PFSK-1 (cell line): ENCODE data around the gene THAP6.

Source experiments
- FOXP2 ChIP-seq: optimal IDR thresholded peaks from 2 replicates; pipeline ENCODE3; 2011; ENCODE audit warnings: borderline replicate concordance, control low read depth, inconsistent platforms; ENCODE audit not compliant: insufficient read depth; ENCODE audit errors: extremely low read length, extremely low read depth
- POLR2AphosphoS5 ChIP-seq: IDR thresholded peaks from 2 replicates; pipeline ENCODE4 v1.6.1; 2012; ENCODE audit warnings: low read depth, mild to moderate bottlenecking, control low read depth, low read length, moderate library complexity
- SIN3A ChIP-seq: IDR thresholded peaks from 2 replicates; pipeline ENCODE4 v1.6.1; 2012; ENCODE audit warnings: mild to moderate bottlenecking, low read length, moderate library complexity, borderline replicate concordance; ENCODE audit not compliant: insufficient read depth
- TAF1 ChIP-seq: IDR thresholded peaks from 2 replicates; pipeline ENCODE4 v1.6.1; 2012; ENCODE audit warnings: low read length, control low read depth, borderline replicate concordance; ENCODE audit not compliant: insufficient read depth
- TF ChIP-seq, protein P1 (sequence below), 2 experiments: IDR thresholded peaks; 2 replicates each; pipeline versions ENCODE4 v1.6.1 to v1.8.0; 2011 to 2012; ENCODE audit warnings: low read depth in 2 of 2, low read length in 2 of 2, control low read depth in 1 of 2, inconsistent platforms in 1 of 2, mild to moderate bottlenecking in 1 of 2, moderate library complexity in 1 of 2; ENCODE audit not compliant: insufficient read depth in 1 of 2

DNA sequence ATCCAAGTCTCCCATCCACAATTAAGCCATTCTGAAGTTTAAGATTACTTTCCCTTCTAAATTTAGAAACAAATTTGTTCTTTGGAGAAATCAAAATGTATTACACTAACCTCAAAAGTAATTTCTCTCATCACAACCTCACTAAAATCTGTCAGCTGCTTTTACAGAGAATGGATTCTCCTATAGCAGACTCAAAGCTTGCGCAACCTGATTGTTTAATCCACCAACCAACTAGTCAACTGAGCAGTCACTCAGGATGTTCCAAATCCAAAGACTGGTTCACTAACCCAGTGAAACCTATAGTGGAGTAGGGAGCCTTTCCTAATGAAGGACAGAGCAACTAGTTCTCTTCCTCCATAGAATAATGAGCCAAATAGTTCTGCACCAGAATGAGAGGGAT is 44.4 kb upstream of the THAP6 start:
- TF ChIP-seq, protein P1, sequence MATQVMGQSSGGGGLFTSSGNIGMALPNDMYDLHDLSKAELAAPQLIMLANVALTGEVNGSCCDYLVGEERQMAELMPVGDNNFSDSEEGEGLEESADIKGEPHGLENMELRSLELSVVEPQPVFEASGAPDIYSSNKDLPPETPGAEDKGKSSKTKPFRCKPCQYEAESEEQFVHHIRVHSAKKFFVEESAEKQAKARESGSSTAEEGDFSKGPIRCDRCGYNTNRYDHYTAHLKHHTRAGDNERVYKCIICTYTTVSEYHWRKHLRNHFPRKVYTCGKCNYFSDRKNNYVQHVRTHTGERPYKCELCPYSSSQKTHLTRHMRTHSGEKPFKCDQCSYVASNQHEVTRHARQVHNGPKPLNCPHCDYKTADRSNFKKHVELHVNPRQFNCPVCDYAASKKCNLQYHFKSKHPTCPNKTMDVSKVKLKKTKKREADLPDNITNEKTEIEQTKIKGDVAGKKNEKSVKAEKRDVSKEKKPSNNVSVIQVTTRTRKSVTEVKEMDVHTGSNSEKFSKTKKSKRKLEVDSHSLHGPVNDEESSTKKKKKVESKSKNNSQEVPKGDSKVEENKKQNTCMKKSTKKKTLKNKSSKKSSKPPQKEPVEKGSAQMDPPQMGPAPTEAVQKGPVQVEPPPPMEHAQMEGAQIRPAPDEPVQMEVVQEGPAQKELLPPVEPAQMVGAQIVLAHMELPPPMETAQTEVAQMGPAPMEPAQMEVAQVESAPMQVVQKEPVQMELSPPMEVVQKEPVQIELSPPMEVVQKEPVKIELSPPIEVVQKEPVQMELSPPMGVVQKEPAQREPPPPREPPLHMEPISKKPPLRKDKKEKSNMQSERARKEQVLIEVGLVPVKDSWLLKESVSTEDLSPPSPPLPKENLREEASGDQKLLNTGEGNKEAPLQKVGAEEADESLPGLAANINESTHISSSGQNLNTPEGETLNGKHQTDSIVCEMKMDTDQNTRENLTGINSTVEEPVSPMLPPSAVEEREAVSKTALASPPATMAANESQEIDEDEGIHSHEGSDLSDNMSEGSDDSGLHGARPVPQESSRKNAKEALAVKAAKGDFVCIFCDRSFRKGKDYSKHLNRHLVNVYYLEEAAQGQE (IDR thresholded peaks at IDR 0.05; ENCODE audit: insufficient read depth in 1 of 2, low read depth in 2 of 2, low read length in 2 of 2), result no peak
- TF ChIP-seq POLR2AphosphoS5 (no peak), SIN3A (no peak), TAF1 (no peak), FOXP2 (no peak)
